BLaER1 (cell line): ENCODE measurements around the gene ARHGEF1.
A peak's percentile ranks its signal among the peaks of the same experiment; 100 is the strongest.

ENCODE experiments used
- H3K27ac ChIP-seq: shearing (Covaris generic); formaldehyde crosslinking; 2 replicates; pipeline ENCODE4 v1.8.1; 2022
- H3K27me3 ChIP-seq: shearing (Covaris generic); formaldehyde crosslinking; 2 replicates; pipeline ENCODE4 v1.8.1; 2022
- H3K36me3 ChIP-seq: shearing (Covaris generic); formaldehyde crosslinking; 2 replicates; pipeline ENCODE4 v1.8.1; 2022
- H3K4me1 ChIP-seq: shearing (Covaris generic); formaldehyde crosslinking; 2 replicates; pipeline ENCODE4 v1.8.1; 2022
- H3K4me2 ChIP-seq: shearing (Covaris generic); formaldehyde crosslinking; 2 replicates; pipeline ENCODE4 v1.8.1; 2022
- H3K4me3 ChIP-seq: shearing (Covaris generic); formaldehyde crosslinking; 2 replicates; pipeline ENCODE4 v1.8.1; 2022
- H3K9ac ChIP-seq: shearing (Covaris generic); formaldehyde crosslinking; 2 replicates; pipeline ENCODE4 v1.8.1; 2022
- H3K9me3 ChIP-seq: shearing (Covaris generic); formaldehyde crosslinking; 2 replicates; pipeline ENCODE4 v1.8.1; 2022
- H4K20me1 ChIP-seq: shearing (Covaris generic); formaldehyde crosslinking; 2 replicates; pipeline ENCODE4 v1.8.1; 2022
- Cebpa-rat ChIP-seq: shearing (Covaris generic); IDR thresholded peaks from 2 replicates; pipeline ENCODE4 v1.8.1; 2022

Gene ARHGEF1

GRCh38 chr19:41923045-41923788, 40.2 kb downstream of the ARHGEF1 start:
- Histone ChIP-seq H4K20me1 (peaks cover 8% of the 10 kb centered on the region), H3K27ac (no peak overlapping the region), H3K9ac (no peak overlapping the region), H3K9me3 (no peaks in the 10 kb centered on the region), H3K4me3 (no peak overlapping the region), H3K4me2 (no peak overlapping the region), H3K4me1 (peaks cover 29% of the 10 kb centered on the region), H3K36me3 (no peaks in the 10 kb centered on the region), H3K27me3 (peaks cover 75% of the 10 kb centered on the region)
- no peak for TF ChIP-seq Cebpa-rat

- Histone ChIP-seq H3K4me2 (no peak overlapping the region), H3K4me3 (no peak overlapping the region), H4K20me1 (peaks cover 8% of the 10 kb centered on the region), H3K9me3 (no peaks in the 10 kb centered on the region), H3K4me1 (peaks cover 38% of the 10 kb centered on the region), H3K36me3 (no peaks in the 10 kb centered on the region), H3K27me3 (peaks cover 86% of the 10 kb centered on the region), H3K9ac (no peak overlapping the region), H3K27ac (no peak overlapping the region)
- TF ChIP-seq Cebpa-rat = no peak
Observed at GRCh38 chr19:41924151-41925145, 41.5 kb downstream of the ARHGEF1 start.

GRCh38 chr19:41925208-41926003, 42.4 kb downstream of the ARHGEF1 start:
- H3K9ac ChIP-seq = no peak overlapping the region
- TF ChIP-seq Cebpa-rat = no peak
- peaks cover 8% of the 10 kb centered on the region for H4K20me1 ChIP-seq
- no peaks in the 10 kb centered on the region for H3K36me3 ChIP-seq
- no peak overlapping the region for H3K4me2 ChIP-seq
- no peak overlapping the region for H3K27ac ChIP-seq
- no peaks in the 10 kb centered on the region for H3K9me3 ChIP-seq
- H3K4me3 ChIP-seq = no peak overlapping the region
- peaks cover 93% of the 10 kb centered on the region for H3K27me3 ChIP-seq
- H3K4me1 ChIP-seq = peaks cover 43% of the 10 kb centered on the region

GRCh38 chr19:41926028-41926762, 43.2 kb downstream of the ARHGEF1 start:
- Histone ChIP-seq H3K4me1 (peaks cover 43% of the 10 kb centered on the region), H3K36me3 (no peaks in the 10 kb centered on the region), H3K27ac (no peak overlapping the region), H3K27me3 (peaks cover 90% of the 10 kb centered on the region), H3K4me3 (no peak overlapping the region), H3K4me2 (no peak overlapping the region), H3K9me3 (no peaks in the 10 kb centered on the region), H4K20me1 (peaks cover 8% of the 10 kb centered on the region), H3K9ac (no peak overlapping the region)
- no peak for TF ChIP-seq Cebpa-rat

GRCh38 chr19:41926763-41927496, 43.9 kb downstream of the ARHGEF1 start:
- no peak overlapping the region for H3K4me3 ChIP-seq
- peak overlapping the region; percentile 89 for H3K4me2 ChIP-seq
- H3K27ac ChIP-seq = no peak overlapping the region

GRCh38 chr19:41927497-41928192, 44.7 kb downstream of the ARHGEF1 start:
- no peak for TF ChIP-seq Cebpa-rat

More at GRCh38 chr19:41926763-41927496, 43.9 kb downstream of the ARHGEF1 start:
- Histone ChIP-seq H3K9me3 (no peaks in the 10 kb centered on the region), H4K20me1 (peaks cover 8% of the 10 kb centered on the region), H3K27me3 (peaks cover 83% of the 10 kb centered on the region), H3K4me1 (peaks cover 45% of the 10 kb centered on the region), H3K9ac (no peak overlapping the region), H3K36me3 (no peaks in the 10 kb centered on the region)
- TF ChIP-seq Cebpa-rat = no peak

GRCh38 chr19:41928221-41928683, 45.3 kb downstream of the ARHGEF1 start, which contains the start of gene ERFL:
ERFL (minus strand) TSS chr19:41928449; CDS start chr19:41912919, 15,530 bp downstream.
- Histone ChIP-seq H3K36me3 (no peaks in the 10 kb centered on the region), H3K27ac (no peak within 1 kb of the TSS), H3K4me1 (peaks cover 52% of the 10 kb centered on the region), H3K27me3 (peaks cover 69% of the 10 kb centered on the region), H3K9ac (peak within 1 kb of the TSS; percentile 73), H4K20me1 (peaks cover 8% of the 10 kb centered on the region), H3K4me3 (peak within 1 kb of the TSS; percentile 73), H3K4me2 (peak within 1 kb of the TSS; percentile 89), H3K9me3 (no peaks in the 10 kb centered on the region)
- TF ChIP-seq Cebpa-rat = no peak

More at GRCh38 chr19:41927497-41928192, 44.7 kb downstream of the ARHGEF1 start:
- peak overlapping the region; percentile 89 for H3K4me2 ChIP-seq
- H3K9me3 ChIP-seq = no peaks in the 10 kb centered on the region
- H4K20me1 ChIP-seq = peaks cover 8% of the 10 kb centered on the region
- H3K27ac ChIP-seq = no peak overlapping the region
- H3K9ac ChIP-seq = no peak overlapping the region
- H3K27me3 ChIP-seq = peaks cover 76% of the 10 kb centered on the region
- H3K36me3 ChIP-seq = no peaks in the 10 kb centered on the region
- H3K4me1 ChIP-seq = peaks cover 47% of the 10 kb centered on the region
- H3K4me3 ChIP-seq = peak overlapping the region; percentile 73
